ENCODE measurements around the gene TUBB6.
A peak's percentile ranks its signal among the peaks of the same experiment; 100 is the strongest.

The TUBB6 gene

GRCh38 chr18:12315911-12316310 lies 7.9 kb downstream of the TUBB6 start:
- DNase-seq, result no peak

- DNase-seq, result no peak
These were observed 9.8 kb downstream of the TUBB6 start for GRCh38 chr18:12317664-12318333.

- DNase-seq, result no peak
These were observed 10.3 kb downstream of the TUBB6 start for GRCh38 chr18:12318334-12318697.

- no peak for DNase-seq
These were observed 10.8 kb downstream of the TUBB6 start for GRCh38 chr18:12318857-12319256.

GRCh38 chr18:12321333-12321732 lies 13.3 kb downstream of the TUBB6 start:
- no peak for DNase-seq

- DNase-seq, result no peak
These were observed 17.1 kb downstream of the TUBB6 start for GRCh38 chr18:12324991-12325725.

GRCh38 chr18:12325726-12326245 lies 17.7 kb downstream of the TUBB6 start:
- no peak for DNase-seq

GRCh38 chr18:12326711-12327460 lies 18.8 kb downstream of the TUBB6 start:
- no peak for DNase-seq

GRCh38 chr18:12327510-12328178 lies 19.6 kb downstream of the TUBB6 start:
- peak; percentile 72 for DNase-seq

GRCh38 chr18:12328179-12328823 lies 20.3 kb downstream of the TUBB6 start:
- DNase-seq, result no peak

- no peak for DNase-seq
These were observed 21.2 kb downstream of the TUBB6 start for GRCh38 chr18:12329125-12329698.

- DNase-seq, result no peak
These were observed 22.7 kb downstream of the TUBB6 start for GRCh38 chr18:12330766-12331165.

GRCh38 chr18:12333506-12334290 lies 25.7 kb downstream of the TUBB6 start:
- DNase-seq, result no peak

GRCh38 chr18:12334366-12334808 lies 26.3 kb downstream of the TUBB6 start:
- DNase-seq, result no peak

- no peak for DNase-seq
These were observed 26.8 kb downstream of the TUBB6 start for GRCh38 chr18:12334863-12335262.

- DNase-seq, result no peak
These were observed 27.5 kb downstream of the TUBB6 start for GRCh38 chr18:12335503-12335902.

- no peak for DNase-seq
These were observed 28.2 kb downstream of the TUBB6 start for GRCh38 chr18:12336171-12336613.

- no peak for DNase-seq
These were observed 28.8 kb downstream of the TUBB6 start for GRCh38 chr18:12336887-12337286.

GRCh38 chr18:12338382-12338781 lies 30.3 kb downstream of the TUBB6 start:
- DNase-seq, result no peak

GRCh38 chr18:12340945-12341660 lies 33.1 kb downstream of the TUBB6 start:
- no peak for DNase-seq

- no peak for DNase-seq
These were observed 34.6 kb downstream of the TUBB6 start for GRCh38 chr18:12342661-12343060.
